ENCODE data around the gene EXO1. TPM values are rescaled to one million over a fixed set of nuclear protein-coding genes. Genes with fewer than 3 reads are reported as not detected.

The EXO1 gene
- total RNA-seq, 1 donor from 2014 or later: 0.65 TPM

GRCh38 chr1:241860922-241861321 is 12.9 kb downstream of the EXO1 start:
- intact Hi-C loops (cut with DNase I): no loop called here
- ATAC-seq (no peak), DNase-seq (ENCODE audit: missing footprints) (no peak)

GRCh38 chr1:241869022-241869421 is 21.0 kb downstream of the EXO1 start:
- ATAC-seq (no peak), DNase-seq (ENCODE audit: missing footprints) (no peak)
- intact Hi-C loops (cut with DNase I): no loop called here

- ATAC-seq: no peak
- intact Hi-C loops (cut with DNase I): no loop called here
- DNase-seq (ENCODE audit: missing footprints): no peak
Observed at GRCh38 chr1:241870336-241870735, 22.3 kb downstream of the EXO1 start.

- DNase-seq (ENCODE audit: missing footprints): no peak
- no peak for ATAC-seq
- intact Hi-C loops (cut with DNase I): no loop called here
Observed at GRCh38 chr1:241870746-241871430, 22.9 kb downstream of the EXO1 start.

GRCh38 chr1:241881440-241881839 is 33.4 kb downstream of the EXO1 start:
- DNase-seq (ENCODE audit: missing footprints) (no peak), ATAC-seq (no peak)
- intact Hi-C loops (cut with DNase I): no loop called here

- intact Hi-C loops (cut with DNase I): no loop called here
- no peak for ATAC-seq
- DNase-seq (ENCODE audit: missing footprints): no peak
Observed at GRCh38 chr1:241883159-241883558, 35.2 kb downstream of the EXO1 start.

- DNase-seq (ENCODE audit: missing footprints): no peak
- intact Hi-C loops (cut with DNase I): no loop called here
- ATAC-seq: no peak
Observed at GRCh38 chr1:241888232-241888631, 40.2 kb downstream of the EXO1 start.

GRCh38 chr1:241891296-241891695 is 43.3 kb downstream of the EXO1 start:
- no peak for DNase-seq (ENCODE audit: missing footprints)
- intact Hi-C loops (cut with DNase I): no loop called here
- ATAC-seq: no peak

- no peak for ATAC-seq
- intact Hi-C loops (cut with DNase I): no loop called here
- no peak for DNase-seq (ENCODE audit: missing footprints)
Observed at GRCh38 chr1:241894016-241894415, 46.0 kb downstream of the EXO1 start.

- no peak for DNase-seq (ENCODE audit: missing footprints)
- intact Hi-C loops (cut with DNase I): loop anchor here (5.0 kb wide), 1 partner anchor 102 kb away; the partner anchor contains the start of gene MAP1LC3C
- no peak for ATAC-seq
Observed at GRCh38 chr1:241895013-241895412, 47.0 kb downstream of the EXO1 start.

- no peak for ATAC-seq
- intact Hi-C loops (cut with DNase I): loop anchor here (5.0 kb wide), 1 partner anchor 101 kb away; the partner anchor contains the start of gene MAP1LC3C
Observed at GRCh38 chr1:241896670-241896962, 48.6 kb downstream of the EXO1 start.

GRCh38 chr1:241899210-241899609 is 51.2 kb downstream of the EXO1 start:
- DNase-seq (ENCODE audit: missing footprints) (no peak), ATAC-seq (no peak)
- intact Hi-C loops (cut with DNase I): loop anchor here (5.0 kb wide), 1 partner anchor 98 kb away; the partner anchor contains the start of gene MAP1LC3C

More at GRCh38 chr1:241896670-241896962, 48.6 kb downstream of the EXO1 start:
- no peak for DNase-seq (ENCODE audit: missing footprints)

GRCh38 chr1:241900381-241900780 is 52.4 kb downstream of the EXO1 start:
- ATAC-seq (no peak), DNase-seq (ENCODE audit: missing footprints) (no peak)
- intact Hi-C loops (cut with DNase I): no loop called here

- DNase-seq (ENCODE audit: missing footprints) (no peak), ATAC-seq (no peak)
- intact Hi-C loops (cut with DNase I): no loop called here
Observed at GRCh38 chr1:241902391-241903065, 54.5 kb downstream of the EXO1 start.

- ATAC-seq (no peak), DNase-seq (ENCODE audit: missing footprints) (no peak)
- intact Hi-C loops (cut with DNase I): no loop called here
Observed at GRCh38 chr1:241916196-241916595, 68.2 kb downstream of the EXO1 start.

GRCh38 chr1:241917487-241917886 is 69.5 kb downstream of the EXO1 start:
- DNase-seq (ENCODE audit: missing footprints) (no peak), ATAC-seq (no peak)
- intact Hi-C loops (cut with DNase I): no loop called here

GRCh38 chr1:241918879-241919278 is 70.9 kb downstream of the EXO1 start:
- DNase-seq (ENCODE audit: missing footprints) (no peak), ATAC-seq (no peak)
- intact Hi-C loops (cut with DNase I): no loop called here

GRCh38 chr1:241924080-241924808 is 76.2 kb downstream of the EXO1 start:
- intact Hi-C loops (cut with DNase I): no loop called here
- DNase-seq (ENCODE audit: missing footprints): no peak

GRCh38 chr1:241926141-241926540 is 78.1 kb downstream of the EXO1 start:
- intact Hi-C loops (cut with DNase I): no loop called here
- ATAC-seq (no peak), DNase-seq (ENCODE audit: missing footprints) (no peak)

More at GRCh38 chr1:241924080-241924808, 76.2 kb downstream of the EXO1 start:
- ATAC-seq: no peak

- no peak for ATAC-seq
- DNase-seq (ENCODE audit: missing footprints): no peak
- intact Hi-C loops (cut with DNase I): no loop called here
Observed at GRCh38 chr1:241927321-241927720, 79.3 kb downstream of the EXO1 start.

Data from Right ventricle myocardium inferior (tissue), 1 donor.